EL (cell line): ENCODE measurements around the gene DNAAF9.

ENCODE experiments used
- DNase-seq: peaks from one replicate; pipeline ENCODE4 v3.0.0-alpha.2; 2016

Gene DNAAF9

DNA sequence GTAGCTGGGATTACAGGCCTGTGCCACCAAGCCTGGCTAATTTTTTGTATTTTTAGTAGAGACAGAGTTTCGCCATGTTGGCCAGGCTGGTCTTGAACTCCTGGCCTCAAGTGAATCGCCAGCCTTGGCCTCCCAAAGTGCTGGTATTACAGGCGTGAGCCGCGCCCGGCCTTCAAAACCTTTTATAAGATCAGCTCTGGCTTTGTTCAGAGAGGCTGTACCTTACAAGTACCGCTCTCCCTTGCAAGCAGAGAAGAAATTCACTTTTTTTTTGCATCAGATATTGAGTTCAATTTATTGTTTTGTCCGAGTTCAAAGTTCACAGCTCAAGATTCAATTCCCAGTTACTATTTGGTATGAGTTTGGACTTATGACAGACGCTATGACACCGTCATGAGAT is 1.9 kb upstream of the DNAAF9 start:
- no peak for DNase-seq

DNA sequence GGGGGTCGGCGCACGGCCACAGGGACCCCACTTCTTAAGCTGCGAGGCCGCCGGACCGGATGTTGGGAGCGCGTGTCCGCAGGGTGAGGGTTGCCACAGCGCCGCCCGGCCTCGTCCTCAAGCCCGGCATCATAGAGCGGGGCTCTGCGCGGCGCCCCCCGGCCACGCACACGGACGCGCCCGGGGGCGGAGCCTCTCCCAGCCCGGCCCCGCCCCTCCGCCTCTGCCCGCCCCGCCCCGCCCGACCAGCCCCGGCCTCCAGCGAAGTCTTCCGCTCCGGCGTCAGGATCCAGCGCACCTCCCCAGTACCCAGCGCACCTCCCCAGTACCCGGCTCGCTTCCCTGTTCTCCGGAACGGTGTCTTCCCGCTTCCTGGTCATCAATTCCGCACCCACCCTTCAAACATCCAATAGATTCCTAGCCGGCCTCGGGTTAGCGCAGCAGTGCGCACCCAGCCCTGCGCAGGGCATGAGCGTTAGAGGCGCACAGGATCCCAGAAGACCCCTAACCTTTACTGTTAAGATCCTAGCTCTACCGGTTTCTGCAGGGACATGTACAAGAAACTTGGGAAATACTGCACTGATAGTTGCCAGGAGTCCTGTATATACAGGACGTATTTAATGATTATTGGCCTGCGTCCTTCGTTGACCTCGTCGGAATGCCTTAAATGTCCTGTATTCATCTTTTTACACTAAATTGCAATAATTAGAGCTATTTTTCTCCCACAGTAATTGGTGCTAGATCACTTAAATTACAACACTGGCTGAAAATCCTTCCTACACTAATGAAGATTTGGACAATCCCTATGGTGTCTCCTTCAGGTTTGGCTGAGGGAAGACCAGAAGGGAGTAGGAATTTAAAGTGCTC is 535 bp upstream of the DNAAF9 start:
- peak; percentile 91 for DNase-seq

DNA sequence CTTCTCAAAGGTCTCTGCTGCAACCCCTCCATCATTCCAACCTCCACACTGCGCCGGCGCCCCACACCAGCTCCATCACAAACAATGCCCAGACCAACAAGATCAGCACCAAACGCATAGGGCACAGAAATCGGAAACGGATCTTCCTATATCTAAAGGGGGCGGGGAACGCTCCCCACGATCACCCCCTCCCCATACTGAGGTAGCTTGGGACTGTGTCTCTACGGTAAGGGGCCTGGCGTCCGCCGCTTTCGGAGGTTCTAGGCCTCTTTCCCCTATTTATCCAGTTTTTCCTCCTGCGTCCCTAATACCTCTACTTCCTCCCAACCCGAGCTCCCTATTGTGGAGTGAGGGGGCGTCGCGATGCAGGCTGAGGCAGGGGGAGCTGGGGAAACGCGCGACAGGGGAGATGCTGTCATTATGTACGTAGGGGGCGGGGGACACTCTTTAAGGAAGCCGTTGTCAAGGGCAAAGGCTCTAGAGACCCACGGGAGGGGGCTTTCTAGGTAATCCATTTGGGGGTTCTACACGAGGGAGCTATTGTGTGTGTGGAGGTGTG is 909 bp downstream of the DNAAF9 start:
- DNase-seq, result peak; percentile 10

DNA sequence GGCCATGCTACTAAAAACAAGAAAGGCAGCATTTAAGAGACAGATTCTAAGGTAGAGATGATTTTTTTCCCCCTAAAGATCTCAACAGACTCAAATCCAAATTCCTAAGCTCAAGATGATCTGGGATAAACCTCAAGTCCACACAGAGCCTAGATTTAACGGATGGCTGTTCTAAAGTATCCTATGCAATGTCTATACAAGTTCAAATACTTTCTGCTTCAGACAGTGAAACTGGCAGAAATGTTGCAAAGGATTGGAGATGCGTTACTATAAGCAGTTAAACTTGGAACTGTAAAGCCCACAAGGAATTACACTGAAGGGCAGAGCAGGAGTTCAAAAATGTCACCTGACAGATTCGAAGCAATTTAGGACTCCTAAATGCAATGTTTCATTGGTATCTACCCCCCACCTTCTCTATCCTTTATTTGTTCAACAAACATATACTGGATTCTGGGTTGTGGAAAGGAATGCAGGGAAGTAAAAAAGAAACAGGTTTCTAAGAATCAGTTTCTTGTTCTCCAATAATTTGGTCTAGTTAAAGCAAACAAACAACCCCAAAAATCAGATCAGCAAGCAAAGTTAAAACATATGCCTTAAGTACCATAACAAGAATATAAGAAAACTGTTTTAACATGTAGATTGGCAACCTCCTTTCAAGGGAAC is 1.6 kb downstream of the DNAAF9 start:
- no peak for DNase-seq

DNA sequence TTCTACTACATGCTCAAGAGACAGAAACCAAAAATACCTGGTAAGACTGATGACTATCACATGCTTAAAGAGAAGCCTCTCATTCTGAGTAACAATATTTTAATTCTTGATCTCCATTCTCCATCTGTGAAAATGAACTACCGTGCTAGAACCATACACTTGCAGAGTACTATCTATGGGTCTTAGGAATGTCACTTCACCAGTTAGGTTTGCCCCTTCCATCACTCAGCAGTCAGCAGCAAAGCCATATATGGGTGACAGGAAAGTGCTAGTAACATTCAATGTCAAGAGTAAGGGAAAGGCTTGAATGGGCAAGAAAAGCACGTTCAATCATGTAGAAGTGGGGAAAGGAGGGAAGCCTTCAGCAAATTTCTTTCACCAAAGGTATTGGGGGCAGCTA is 2.3 kb downstream of the DNAAF9 start:
- DNase-seq, result no peak

DNA sequence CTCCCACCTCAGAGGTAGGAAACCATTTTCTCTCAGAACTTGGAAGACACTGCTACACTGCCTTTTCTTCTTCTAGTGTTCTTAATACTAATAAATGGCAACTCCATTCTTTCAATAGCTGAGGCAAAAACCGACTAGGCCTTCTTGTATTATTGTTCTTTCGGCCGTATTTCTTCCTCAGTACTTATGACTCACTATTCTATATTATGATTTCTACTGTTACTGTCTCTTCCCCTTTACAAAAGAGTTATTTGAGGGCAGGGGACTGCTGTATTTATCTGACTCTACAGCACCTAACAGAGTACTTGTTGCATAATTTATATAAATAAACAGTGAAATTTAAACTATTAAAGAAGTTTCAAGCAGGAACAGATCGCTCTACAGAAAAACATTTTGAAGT is 3.1 kb downstream of the DNAAF9 start:
- no peak for DNase-seq

DNA sequence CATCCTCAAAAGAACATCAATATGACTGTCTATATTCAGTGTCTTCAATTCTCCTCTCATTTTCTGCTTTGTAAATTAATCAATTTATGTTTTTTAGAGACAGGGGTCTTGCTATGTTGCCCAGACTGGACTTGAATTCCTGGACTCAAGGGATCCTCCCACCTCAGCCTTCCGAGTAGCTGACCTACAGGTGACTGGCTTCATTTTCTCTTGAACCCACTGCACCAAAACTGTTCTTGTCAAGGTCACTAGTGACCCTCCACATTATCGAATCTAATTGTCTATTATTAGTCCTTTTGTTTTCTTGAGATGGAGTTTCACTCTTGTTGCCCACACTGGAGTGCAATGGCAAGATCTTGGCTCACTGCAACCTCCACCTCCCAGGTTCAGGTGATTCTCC is 3.7 kb downstream of the DNAAF9 start:
- DNase-seq, result no peak

DNA sequence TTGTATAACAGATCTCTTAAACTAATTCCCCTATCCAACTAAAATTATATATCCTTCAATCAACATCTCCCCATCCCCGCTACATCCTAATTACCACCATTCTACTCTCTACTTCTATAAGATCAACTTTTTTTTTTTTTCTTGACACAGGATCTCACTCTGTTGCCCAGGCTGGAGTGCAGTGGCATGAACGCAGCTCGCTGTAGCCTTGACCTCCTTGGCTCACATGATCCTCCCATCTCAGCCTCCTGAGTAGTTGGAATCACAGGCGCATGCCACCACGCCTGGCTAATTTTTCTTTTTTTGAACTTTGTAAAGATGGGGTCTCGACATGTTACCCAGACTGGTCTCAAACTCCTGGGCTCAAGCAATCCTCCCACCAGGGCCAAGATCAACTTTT is 5.0 kb downstream of the DNAAF9 start:
- DNase-seq, result no peak

DNA sequence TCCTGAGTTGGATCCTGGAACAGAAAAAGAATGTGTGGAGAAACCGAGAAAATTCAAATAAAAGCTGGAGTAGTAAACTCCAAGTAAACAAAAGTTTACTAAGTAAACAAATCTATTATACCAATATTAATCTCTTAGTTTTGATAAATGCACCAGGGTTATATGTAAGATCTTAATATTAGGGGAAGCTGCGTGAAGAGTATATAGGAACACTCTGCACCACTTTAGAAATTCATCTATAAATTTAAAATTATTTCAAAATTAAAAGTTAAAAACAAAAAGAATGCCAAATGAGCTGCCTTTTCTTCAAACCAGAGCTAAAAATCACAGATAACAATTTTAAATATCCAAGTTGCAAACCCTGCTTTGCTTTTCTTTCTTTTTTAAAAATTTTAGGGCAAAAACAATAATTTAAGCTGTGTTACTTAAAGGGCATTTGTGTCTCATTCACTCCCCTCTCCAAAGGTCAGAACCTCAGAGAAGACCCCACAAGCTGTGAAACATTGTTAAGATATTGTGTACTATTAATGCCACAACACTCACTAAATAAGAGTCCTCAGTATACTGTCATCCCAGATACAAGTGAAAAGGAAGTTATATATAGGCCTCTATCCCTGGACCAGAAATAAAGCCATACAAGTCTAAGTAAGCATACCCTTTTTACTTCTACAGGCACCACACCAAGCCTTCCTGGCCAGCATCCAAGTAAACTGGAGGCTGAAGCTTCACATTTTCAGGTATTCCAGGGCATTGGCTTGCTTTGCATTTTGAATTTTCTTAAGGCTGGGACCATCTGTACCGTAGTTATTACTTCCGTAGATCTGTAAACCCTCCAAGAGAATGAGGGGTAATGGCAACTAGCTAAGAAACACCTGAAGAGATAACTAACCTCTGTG is 7.0 kb downstream of the DNAAF9 start:
- no peak for DNase-seq

DNA sequence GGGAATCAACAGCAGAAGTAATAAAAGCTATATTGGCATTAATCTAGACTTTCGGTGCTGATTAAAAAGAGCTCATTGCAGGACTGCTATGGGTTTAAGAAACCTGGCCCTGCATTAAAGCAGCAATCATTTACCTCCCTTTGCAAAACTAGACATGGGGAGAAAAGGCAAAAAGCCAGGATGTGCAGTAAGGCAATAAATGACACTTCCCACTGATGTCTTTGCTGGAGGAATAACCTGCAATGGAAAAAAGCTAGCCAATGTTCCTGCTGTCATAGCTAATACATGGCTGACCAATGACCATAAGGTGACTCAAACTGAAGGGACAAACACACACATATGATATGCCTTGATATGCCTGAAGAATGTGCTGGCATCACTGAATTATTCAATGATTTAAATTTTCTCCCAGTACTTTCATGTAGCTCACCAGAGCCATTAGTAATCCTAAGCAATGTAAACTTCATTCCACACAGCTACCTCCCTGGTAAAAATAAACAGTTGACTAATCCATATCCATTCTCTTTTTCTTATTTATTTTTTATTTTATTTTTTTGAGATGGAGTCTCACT is 8.7 kb downstream of the DNAAF9 start:
- DNase-seq, result peak; percentile 54

DNA sequence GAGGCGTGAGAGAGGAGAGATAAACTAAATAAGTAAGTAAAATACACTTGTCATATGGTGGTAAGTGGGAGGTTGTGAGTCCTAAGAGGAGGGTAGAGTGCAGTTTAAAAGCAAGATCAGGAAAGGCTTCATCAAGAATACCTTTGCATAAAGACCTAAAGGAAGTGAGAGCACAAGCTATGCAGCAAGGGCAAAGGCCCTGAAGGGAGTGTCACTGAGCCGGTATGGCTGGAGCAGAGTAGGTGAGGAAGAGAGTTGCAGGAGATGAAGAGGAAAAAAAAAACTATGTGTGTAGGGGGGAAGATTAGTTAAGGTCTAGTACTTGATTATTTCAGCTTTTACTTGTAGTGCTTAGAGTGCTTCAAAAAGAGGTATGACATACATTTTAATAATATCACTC is 11.0 kb downstream of the DNAAF9 start:
- no peak for DNase-seq

DNA sequence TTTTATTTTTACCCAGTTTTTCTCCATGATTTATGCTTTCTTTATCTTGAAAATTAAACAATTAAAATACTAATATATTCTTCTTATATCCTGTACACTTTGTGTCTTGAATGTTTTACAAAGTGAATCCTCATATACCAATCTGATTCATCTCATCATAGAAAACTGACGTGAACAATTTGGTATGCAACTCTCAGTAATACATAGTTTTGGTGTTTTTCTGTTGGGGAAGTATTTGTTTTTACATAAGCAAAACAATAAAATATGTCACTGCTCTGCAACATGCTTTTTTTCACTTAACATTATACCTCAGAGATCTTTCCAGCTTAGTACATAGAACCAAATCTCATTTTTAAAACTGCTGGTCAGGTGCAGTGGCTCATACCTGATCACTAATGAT is 14.7 kb downstream of the DNAAF9 start:
- no peak for DNase-seq

DNA sequence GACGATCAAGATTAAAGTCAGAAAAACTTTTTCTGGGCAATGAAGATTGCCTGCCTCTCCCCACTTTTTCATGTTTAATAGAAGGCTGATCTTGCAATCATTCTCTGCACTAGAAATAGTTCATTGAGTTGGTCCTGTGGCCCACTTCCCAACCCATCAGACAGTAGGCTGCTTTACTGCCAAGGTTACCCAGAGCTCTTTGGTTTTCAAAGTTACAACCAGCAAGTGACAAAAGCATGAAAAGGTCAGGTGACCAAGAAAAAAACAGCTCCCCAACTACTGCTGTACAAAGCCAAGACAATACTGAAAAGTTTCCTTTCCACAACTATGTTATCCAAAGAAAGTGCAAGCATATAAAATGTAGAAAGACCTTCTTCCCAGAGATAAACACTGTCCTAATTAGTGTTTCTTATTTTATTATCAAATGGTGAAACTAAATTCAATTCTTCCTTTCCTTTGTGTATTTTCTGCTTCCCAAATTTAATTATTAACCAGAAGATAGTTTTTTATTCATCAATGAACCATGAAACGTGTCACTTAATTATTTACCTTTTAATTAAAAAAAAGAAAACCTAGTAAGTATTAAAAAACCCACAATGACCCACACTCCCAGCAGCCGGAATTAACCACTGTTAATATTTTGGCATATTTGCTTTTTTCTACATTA is 16.6 kb downstream of the DNAAF9 start:
- DNase-seq, result no peak

DNA sequence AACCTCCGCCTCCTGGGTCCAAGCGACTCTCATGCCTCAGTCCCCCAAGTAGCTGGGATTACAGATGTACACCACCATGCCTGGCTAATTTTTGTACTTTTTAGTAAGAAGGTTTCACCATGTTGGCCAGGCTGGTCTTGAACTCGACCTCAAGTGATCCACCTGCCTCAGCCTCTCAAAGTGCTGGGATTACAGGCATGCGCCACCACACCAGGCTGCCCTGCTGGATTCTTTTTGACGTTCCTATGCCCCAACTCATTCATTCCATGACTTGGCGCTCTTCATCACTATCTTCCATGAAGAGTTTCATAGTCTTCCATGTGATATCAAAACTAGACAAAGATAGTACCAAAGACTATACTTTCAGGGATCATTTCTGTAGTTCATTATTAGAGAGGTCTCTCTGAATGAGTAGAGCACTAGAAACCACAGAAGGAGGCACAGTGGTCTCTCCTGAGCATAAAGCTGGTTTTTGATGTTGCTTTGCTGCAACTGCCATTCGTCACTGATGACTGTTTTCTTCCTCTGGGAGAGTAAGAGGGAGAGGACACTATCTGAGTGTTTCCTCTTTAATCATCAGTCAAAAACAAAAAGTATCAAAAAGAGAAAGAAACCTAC is 23.5 kb downstream of the DNAAF9 start:
- no peak for DNase-seq

DNA sequence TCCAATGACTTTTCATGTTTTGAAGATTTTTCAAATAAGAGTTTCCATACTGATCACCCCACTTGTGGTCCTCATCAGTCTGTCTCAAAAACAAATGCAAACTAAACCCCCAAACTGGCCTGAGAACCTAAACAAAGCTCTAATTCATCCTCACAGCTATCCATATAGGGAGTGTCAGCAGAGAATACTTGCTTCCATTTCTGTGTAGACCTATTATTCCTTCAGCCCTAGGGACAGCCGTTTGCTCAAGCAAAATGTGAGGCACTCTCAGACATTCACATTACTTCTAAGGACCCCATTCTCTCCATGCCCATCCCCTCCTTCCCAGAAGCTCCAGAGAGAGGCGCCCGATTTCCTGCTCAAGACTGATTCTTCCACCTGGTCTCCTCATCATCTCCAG is 24.6 kb downstream of the DNAAF9 start:
- no peak for DNase-seq

DNA sequence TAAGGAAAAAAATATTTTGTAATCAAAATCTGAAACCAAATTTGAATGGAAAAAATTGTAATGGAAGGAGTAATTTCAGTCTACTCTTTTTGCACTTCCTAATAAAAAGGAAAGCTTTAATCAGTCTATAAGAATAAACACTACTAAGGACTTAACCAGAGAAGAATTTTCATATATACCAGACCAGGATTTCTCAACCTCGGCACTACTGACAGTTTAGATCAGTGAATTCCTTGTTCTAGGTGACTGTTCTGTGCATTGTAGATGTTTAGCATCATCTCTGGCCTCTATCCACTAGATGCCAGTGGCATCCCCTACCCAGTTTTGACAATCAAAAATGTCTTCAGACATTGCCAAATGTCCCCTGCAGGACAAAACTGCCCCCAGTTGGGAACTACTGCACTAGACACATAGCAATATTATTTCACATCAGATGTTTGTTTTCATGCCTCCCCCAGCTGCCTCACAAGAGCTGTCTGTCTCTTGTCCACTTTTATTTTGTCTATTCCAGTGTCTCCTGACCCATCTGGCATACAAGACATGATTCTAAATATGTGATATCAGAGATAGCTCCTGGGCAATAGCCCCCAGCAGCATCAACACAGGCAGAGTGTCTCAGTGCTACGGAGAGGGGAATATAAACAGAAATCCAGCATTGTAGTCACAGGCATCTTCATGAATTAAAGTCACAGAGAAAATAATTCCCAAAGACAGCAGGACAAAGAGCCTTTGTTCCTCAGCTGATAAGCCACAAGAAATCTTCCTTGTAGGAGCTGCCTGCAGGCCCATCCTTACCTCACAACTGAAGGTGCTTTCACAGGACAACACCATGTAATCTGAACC is 27.0 kb downstream of the DNAAF9 start:
- no peak for DNase-seq

DNA sequence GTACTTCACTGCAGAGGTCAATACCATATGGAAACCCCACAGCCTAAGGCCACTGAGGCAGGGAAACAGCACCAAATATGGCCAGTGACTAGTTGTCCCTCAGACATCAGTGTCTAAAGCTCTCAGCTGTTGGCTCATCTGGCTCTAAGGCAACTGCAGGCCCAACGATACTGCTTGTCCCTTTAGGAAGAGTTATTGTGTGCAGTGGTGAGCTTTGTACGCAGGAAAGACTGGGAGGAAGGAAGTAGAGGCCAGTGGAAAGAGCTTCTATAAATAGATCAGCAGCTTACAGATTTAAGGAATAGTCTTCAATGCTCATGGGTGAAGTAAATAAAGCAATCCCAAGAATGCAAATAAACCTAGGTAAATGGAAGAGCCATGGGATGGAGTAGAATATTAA is 29.3 kb downstream of the DNAAF9 start:
- no peak for DNase-seq

DNA sequence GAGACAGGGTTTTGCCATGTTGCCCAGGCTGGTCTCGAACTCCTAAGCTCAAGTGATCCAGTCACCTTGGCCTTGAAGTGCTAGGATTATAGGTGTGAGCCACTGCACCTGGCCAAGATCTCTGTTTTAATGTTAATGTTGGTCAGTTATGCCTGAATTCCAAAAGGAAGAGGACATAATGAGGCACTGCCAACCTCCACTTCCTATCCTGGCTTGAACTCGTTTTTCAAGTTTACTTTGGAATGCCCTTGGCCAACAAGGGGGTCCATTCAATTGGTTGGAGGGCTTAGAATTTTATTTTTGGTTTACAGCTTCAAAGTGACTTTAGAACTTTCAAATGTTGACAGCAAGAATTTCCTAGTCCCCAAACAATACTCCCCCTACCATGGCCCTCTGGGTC is 29.8 kb downstream of the DNAAF9 start:
- DNase-seq, result no peak

DNA sequence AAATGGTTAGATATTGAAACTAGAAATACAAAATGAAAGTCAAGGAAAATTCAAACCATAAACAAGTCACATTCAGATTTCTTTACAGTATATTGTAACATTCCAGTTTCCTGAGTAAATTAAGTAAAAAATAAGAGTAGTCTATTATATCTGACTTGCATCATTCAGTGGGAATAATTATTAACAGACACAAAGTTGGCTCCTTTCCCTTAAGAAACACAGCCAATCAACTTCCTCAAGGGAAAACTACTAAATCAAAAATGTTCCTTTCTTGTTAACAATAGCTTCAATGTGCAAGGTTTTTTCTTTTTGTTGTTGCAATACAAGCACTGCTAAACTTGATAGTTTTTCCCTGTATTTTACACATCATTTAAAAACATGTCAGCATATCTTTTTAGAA is 33.2 kb downstream of the DNAAF9 start:
- DNase-seq, result no peak

DNA sequence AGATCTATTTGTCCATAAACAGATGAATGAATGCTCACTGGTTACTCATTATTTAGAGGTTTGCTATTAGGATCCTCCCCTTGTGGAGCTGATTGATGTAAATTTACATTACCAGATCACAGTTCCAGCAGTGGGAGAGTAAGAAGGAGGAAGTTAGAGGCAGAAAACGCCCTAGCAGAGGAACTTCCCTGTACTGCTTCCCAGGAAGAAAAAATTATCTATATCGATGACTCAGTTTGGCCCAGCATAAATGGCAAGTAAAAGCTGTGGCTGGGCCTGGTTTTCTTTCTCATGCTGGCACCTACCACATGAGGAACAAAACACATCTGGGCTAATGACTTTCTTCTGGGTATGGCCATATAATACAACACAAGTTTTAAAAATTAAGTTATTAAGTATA is 35.7 kb downstream of the DNAAF9 start:
- DNase-seq, result no peak

DNA sequence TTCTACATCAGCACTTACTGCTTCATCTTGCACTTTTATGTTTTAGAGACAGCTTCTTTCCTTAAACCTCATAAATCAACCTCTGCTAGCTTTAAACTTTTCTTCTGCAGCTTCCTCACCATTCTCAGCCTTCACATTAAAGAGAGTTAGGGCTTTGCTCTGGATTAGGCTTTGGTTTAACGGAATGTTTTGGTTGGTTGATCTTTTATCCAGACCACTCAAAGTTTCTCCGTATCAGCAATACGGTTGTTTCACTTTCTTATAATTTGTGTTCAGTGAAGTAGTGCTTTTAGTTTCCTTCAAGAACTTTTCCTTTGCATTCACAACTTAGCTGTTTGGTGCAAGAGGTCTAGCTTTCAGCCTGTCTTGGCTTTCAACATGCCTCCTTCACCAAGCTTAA is 40.4 kb downstream of the DNAAF9 start:
- no peak for DNase-seq
